HG03064 (cell line): ENCODE results near the gene PTPRR.
"Not testable (repeated sequence)": the region's sequence is repeated elsewhere in the genome, so short reads cannot be mapped to it uniquely, and the experiment has no call there.

Source experiments
- ATAC-seq: cut with Tn5 transposase; IDR thresholded peaks from one replicate; pipeline ENCODE4 v1.9.1; 2021; ENCODE audit warnings: low read depth; ENCODE audit not compliant: unreplicated experiment

The PTPRR gene

DNA sequence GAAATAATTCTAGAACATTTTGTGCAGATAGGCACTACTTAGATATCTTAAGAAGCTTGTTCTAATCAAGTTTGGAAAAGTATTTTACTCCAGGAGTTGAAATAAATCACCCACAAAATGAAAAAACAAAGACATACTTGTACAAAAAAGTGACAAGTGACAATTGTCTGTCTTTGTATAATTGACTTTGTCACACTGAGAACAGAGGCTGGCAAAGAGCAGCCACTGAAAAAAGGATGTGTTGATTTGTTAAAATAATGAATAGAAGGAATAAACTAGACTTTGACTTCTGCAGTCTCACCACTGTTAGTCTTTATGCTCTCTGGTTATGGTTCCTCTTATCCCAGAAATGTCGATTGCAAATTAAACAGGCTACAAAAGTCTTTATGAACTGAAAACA lies 77.6 kb downstream of the PTPRR start:
- ATAC-seq = no peak

DNA sequence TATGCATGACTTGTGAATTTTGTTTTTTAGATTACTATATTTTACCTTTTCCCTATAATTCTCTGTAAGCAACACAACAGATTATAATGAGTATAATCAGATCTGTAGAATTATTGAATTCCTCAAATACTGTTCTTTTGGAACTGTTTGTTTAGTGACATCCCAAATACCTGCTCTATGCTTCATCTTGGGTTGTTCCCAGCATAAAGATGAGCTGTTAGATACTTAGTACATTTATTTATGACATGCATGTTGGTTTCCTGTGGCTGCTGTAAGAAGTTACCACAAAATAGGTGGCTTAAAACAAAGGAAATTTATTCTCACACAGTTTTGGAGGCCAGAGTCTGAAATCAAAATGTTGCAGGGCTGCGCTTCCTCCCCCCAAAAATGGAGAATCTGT lies 78.4 kb downstream of the PTPRR start:
- no peak for ATAC-seq

DNA sequence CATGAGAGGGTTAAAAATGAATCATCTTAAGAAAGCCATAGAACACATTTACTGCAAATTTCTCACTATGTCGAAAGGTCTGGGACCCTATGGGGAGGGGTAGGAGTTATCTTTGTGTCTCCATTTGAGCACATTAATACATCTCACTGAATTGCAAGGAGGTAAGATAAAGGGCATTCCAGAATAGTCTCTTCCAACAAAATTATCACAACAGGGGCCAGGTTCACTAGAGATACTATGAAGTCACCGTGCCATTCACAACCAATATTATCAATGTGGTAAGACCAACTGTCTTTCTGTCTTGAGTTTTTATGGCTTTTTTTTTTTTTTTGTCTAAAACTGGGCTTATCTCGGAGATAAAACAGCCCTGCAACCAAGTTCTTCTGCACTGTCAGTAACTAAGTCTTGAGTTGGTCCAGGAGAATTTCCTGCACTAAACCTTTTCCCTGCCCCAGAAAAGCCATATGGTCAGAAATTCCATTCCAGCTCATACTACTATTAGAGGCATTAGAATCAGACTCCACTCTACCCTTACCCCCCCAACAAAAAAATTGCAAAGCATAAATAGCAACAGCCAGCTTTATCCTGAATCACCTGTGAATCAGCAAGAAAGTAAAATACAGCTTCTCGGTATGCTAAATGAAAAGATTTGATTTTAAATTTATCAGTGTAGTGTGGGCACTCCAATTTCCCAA lies 79.7 kb downstream of the PTPRR start:
- ATAC-seq = no peak

DNA sequence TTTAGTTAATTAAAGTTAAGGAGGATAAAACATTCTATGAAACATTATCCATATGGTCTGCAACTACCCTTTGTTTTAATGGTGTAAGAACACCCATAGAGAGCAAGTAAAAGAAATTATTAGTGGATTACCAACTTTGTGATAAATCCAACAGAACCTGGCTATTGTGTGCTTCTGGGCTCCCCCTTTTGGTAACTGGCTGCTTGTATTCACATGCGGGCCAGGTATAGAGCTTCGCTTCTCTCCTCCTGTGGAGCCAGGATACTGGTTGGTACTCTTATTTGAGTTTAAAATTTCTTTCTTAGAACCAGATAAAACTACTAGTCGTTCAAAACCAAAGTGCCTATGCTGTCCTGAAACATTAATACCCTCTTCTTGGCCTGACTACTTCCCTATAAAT lies 81.0 kb downstream of the PTPRR start:
- no peak for ATAC-seq

DNA sequence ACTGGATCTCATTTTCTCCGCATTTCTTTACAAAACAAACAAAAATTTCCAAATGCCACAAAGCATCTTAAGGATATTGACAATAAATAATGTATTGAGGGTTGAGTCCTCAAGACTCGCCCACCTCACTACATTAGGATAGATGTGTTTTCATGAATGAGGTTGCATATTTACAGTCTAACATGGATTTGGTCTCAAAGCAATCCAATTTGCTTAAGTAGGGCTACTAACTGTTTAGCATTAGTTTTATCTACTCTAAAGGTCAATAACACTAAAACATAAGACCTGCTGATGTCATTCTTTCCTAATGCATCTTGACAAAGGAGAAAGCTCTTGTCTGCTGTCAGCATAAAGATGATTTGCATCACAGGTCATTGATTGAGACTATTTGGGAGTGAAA lies 82.4 kb downstream of the PTPRR start:
- no peak for ATAC-seq

DNA sequence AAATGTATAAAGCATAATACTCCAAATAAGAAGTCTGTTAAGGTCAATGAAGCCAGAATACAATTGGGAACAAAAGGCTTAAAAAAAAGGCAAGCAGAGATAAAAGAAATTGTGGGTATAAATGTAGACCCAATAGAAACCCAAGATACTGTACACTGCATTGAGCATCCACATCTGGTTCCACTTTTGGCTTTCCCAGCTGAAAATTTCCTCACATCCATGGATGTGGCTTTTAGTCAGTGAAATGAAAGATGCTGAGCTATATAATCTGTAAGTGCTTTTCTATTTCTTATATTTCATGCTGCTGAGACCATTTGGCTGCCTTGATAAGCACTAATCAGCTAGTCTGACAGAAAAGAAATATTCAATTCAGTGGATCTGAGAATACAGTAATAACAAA lies 83.5 kb downstream of the PTPRR start:
- no peak for ATAC-seq

DNA sequence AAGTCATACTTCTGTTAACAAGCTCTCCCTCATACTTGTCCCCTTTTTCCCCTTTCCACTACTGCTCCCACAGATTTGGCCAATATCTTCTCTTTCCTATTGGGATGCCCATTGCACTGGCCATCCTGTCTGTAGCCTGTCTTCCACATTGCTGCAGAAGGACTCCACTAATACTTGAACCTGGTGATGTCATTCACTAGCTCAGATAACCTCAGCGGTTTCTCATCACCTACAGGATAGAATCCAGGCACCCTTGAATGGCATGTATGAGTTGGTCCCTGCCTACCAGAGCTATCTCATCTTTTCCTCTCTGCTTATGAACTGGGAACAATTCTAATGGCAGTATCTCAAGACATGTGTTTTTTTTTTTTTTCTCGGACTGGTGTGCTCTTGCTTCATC lies 84.6 kb downstream of the PTPRR start:
- ATAC-seq = no peak

DNA sequence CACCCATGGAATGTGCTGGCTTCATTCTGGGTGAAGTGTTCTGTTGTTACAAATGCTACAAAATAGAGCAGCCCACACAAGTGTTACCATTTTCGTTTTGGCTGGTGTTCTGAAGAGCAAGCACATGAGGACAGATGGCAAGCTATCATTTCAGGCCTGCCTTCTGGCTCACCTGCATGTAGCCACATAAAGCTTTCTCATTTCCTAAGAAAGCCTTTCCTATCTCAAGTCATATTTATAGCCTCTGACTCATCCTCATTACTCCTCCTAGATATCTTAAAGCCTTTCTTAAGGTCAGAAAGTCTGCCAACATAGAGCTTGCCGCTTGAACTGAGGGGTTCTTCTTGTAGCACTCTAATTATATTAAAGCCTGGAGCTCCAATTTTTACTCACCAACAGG lies 89.0 kb downstream of the PTPRR start:
- no peak for ATAC-seq

DNA sequence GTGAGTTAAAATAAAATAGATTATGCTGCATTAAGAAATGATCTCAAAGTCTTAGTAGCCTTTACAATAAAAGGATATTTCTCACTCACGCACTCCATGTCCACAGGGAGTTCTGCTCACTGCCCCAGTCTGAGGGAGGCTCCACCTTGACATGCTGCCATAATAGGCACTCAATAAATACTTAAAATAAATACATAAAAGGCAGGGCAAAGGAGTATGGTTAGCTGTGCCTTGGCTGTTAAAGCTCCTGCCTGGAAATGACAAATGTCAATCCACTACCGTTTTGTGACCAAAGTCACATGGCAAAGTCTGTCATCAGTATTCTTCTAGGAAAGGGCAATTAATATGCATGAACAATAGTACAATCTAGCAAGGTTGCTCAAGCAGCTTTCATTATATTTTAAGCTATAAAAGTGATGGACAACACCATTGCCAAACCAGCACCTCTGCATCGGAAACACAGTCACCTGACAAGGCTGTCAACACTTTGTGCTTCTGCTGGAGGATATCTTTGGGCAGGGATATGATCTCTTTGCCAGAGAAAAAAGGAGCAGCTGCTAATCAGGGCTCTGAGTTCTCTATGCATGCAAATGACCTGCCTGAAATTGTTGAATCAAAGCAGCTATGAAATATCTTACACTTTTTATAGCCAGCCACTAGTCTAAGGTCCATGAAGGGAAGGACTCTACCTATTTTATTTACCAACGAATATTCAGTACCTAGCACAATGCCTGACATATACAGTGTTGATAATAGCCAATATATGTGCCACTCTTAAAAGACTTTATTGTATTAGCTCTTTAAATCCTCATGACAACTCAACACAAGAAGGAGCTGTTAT lies 90.1 kb downstream of the PTPRR start:
- ATAC-seq = no peak

DNA sequence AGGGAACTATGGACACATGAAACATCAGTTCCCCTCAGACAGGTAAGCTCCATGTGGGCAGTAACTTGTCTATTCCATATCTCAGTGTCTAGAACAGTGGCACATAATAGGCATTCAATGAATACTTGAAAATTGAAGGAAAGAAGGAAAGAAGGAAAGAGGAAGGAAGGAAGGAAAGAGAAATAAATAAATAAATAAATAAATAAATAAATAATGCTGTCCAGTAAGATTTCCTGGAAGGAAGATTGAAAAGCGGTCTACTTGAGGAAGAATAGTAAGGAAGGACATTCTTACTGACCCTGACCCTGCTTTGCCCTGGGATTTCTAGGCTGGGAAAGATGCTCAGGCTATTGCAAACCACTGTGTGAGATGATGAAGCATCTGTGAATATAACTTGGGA lies 91.5 kb downstream of the PTPRR start:
- no peak for ATAC-seq

DNA sequence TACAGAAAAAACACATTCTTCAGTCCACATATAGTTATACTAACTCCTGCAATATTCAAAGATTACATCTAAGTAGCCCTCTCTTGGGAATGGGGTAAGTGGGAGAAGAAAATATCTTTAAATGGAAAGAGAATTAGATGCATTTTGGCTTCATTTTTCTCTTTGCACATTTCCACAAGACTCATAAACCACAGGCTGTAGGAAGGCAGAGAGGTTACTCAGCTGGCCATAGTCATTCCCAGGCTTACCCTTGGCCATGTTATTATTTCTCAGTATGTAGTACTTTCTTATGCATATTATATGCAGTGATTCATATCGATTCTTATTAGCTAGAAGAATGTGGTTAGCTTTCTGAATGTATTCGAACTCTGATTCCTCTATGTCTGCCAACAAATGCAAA lies 92.2 kb downstream of the PTPRR start:
- no peak for ATAC-seq

DNA sequence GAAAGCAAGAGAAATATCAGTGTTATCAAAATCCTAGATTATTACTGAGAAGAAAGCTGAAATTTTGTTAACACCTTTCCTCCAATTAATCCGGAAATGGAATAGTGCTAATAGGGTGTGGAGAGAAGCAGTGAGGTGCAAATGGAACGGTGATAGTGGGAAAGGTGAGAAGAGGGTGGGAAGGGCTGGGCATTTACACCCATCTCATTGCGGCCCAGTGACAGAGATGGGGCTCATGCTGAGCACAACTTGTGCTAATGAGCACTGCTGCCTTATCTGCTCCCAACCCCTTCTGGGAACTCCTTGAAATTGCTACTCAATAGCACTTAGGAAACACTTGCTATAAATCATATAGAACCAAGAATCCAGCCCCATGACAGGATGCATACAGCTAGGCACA lies 94.4 kb downstream of the PTPRR start:
- no peak for ATAC-seq

DNA sequence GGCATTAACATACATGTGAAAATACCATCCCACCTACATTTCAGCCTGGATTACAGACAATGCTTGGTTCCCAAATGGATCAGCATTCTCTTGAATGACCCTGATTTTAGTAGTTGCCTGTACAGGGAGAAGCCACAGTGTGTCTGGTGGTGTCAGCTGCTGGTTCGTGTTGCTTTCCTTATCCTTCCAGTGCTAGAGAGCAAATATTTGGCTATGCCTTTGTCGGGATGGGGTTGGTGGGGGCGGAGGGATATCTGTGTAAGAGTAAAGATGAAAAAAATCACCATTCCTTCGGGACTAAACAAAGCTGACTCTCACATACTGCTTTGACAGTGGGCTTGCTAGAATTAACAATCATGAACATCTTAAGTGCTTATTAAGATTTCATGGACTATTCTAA lies 96.0 kb downstream of the PTPRR start:
- ATAC-seq = no peak

DNA sequence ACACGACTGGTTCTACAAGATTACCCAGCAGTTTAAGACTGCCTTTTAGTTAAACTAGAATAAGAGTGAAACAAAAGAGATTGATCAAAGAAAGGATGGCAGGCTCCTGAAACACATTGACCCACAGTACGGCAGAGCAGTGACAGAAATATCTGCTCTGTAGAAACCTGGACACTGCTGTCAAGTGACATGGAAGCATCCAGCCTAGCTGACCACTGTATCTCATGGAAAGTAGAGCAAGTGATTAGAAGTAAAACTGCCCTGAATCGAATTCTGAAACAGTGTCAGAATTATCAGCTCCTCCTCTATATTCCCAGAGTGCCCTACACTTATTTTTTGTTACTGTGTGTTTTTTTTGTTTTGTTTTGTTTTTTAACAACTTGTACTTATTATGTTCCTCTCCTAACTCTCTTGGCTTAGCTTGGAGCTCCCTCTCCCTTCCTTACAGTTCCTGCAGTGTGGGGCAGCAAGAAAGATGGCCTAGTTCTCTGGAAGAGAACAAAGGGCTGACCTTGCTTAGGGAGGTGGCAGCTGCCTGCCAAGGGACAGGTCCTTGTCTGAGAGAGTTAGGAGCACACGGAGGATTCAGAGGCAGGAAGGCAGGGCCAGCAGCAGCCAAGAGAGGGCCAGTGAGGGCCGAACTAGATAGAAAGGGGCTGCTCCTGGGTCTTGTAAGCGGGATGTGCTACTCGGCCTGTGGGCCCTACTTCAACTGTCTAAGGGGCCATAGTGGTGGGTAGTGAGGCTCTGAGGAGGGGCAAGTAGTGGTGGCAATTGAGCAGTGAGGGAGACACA lies 97.2 kb downstream of the PTPRR start:
- no peak for ATAC-seq

DNA sequence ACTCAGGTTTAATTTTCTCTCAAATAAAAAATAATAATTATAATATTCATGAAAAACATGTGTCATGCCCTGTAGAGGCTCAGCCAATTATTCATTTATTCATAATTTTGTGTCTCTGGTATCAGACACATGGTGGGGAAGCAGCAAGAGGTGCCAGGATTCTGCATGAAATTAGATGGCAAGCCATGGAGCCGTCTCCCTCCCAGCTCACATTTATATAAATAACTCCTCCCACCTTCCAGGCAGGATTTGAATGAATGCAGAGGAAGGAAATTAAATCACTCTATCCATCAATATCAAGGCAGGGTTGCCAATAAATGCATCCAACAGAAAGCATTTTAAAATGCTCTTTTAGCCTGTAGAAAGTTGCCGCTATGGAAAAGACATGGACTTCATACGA lies 98.1 kb downstream of the PTPRR start:
- no peak for ATAC-seq

DNA sequence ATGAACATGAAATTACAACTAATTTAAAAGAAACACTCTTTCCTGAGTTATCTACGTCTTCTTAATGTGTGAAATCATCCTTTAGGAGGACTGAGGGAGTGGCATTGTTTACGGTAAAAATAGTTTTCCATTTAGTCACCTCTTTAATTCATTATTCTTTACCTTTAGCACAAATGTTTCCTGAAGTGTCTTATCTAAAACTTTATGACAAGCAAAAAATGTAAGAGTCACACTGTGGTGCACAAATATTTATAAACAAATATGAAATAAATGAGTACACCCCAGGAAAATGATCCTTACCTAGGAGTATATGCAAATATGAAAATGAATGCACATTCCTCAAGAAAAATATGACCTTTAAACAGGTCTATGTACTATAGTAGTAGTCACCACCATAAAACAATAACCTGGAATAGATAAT lies 104.6 kb downstream of the PTPRR start:
- no peak for ATAC-seq

DNA sequence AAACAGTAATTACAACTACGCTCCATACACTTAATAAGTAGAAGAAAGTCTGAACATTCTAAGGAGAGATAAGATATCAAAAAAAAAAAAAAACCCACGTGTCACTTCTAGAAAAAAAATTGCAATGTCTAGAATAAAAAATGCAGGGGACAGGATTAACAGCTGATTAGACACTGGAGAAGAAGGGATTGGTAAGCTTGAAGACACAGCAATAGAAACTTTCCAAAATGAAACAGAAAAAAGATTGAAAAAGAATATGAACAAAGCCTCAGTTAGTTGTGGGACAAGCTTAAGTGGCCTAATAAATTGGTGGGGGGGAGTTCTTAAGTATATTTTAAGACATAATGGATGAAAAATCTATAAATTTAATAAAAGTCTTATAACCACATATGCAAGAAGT lies 105.5 kb downstream of the PTPRR start:
- no peak for ATAC-seq

DNA sequence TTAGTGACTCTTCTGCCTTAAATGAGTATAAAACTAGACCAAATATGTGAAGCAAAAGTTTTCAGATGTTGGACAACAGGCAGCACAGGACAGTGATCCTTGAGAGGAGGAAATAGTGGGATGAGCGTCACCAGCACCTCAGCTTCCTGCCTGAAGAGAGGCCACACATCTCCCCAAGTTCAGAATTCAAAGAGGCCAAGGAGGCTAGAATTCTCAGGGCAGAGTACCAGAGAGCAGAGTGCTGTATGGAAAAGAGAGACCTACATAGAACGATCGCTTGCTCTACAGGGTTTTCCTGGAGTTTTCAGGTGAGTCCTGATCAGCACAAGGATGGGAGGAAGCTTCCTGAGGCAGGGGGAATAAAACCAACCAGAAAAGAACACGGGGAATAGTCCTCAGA lies 107.0 kb downstream of the PTPRR start:
- ATAC-seq = no peak

DNA sequence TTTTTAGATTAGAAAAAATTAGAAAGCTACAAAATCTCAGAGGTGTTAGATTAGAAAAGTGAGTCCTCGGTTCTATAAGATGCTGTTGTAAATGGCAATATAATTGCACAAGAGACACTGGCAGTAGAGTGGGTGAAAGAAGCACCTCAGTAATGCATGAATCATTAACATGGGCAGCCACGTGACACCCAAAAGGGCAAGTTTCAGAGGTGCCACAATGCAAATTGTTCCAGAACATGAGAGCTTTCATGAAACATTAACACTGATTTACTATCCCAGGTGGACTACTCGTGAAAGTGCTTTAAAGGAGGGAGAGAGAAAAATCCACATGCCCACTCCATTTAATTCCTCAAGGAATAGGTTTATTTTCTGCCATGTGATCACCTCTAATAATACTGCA lies 108.4 kb downstream of the PTPRR start:
- ATAC-seq = no peak

DNA sequence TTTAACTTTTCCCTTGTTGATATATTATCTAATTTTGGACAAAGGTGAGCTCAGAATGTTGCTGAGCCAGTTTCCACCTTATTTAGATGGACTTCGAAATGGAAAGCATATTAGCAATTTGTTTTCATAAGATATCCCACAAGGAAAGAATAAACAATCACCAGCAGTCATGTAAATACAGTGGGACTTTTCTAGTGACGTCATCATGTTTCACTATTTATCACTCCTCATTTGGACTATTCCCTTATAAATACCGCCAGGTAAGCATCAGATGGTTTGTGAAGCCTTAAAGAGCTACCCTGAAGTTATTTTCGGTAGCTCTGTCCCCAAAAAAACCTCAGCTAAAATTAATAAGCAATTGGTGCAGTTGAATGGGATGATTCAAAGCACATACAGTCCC lies 110.7 kb downstream of the PTPRR start:
- ATAC-seq = no peak

DNA sequence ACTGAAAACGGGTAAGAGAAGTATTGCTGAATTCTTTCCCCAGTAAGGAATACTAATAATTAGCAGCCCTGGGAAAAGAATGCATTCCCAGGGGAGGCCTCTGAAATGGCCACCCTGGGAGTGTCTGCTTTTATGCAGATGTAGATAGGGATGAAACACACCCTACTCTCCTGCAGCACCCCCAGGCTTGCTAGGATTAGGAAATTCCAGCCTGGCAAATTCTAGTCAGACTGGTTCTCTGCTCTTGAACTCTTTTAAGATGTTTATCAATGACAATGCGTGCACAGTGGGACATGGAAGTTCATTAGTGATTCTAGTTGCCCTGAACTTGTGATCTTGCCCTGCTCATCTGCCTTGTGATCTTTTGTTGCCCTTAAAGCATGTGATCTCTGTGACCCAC lies 112.5 kb downstream of the PTPRR start:
- ATAC-seq = not testable (repeated sequence)
